Limb (tissue), 2 donors: ENCODE data around the gene SUSD3.

Experiments
- DNase-seq, 2 donors: peaks; one replicate each; pipeline ENCODE4 v3.0.0-alpha.2; 2016; ENCODE audit errors: extremely low spot score in 2 of 2

Gene SUSD3

DNA sequence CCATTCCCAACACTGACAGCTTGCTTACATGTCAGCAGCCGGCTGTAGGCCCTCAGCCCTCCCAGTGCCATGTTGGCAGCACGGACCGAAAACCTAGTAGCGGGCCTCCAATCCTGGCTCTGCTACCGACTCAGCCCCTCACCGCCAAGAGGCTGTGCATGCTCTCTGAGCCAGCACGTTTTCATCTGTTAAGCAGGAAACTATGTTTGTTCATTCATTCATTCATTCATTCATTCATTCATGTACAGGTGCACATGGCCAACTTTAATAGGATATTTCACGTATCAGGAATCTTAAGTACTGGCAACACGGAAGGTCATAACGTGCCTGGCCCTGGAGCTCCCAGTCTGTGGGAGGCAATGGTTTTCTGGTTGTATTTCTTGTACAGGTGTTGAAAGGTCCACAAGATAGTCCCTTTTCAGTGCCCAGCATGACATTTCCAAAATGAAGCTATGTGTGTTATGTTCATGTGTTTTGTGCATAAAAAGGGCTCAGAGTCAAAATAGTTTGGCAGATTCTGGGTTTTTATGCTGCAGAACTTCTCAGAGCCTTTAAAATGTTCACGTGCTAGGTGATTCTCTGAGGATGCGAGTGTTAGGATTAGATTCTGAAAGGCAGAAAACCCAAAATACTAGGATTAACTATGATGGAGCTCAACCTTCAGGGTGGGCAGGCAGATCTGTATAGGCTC is 17.7 kb downstream of the SUSD3 start:
- DNase-seq, result no peak

DNA sequence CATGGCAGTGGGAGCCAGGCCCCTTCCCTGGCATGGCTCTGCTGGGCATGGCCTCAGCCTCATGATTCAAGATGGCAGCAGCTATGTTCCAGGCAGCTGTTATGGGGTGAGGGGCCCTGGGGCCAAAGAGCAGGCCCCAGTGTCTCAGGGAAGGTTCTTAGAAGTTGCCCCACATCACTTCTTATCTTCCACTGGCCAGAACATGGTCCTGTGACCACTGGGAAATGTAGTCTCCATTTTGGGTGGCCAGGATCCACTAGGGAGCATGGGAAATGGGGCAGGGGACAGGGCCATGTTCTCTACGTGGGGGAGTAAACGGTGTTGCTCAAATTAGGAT is 18.3 kb downstream of the SUSD3 start:
- no peak for DNase-seq

DNA sequence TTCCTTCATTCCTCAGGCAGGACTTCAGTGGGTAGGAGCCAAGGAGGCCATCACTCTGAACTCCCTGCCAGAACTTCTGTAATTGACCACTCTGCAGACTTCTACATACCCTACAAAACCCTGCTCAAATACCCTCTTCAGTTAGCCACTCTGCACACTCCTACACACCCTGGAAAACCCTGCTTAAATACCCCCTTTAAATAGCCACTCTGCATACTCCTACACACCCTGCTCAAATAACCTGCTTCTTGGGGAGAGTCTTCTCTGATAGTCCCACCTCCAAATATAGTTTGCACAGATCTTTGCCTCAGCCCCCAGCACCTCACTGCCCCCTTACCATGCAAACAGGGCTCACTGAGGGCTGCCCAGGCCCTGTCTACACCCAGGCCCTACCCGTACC is 18.9 kb downstream of the SUSD3 start:
- no peak for DNase-seq

DNA sequence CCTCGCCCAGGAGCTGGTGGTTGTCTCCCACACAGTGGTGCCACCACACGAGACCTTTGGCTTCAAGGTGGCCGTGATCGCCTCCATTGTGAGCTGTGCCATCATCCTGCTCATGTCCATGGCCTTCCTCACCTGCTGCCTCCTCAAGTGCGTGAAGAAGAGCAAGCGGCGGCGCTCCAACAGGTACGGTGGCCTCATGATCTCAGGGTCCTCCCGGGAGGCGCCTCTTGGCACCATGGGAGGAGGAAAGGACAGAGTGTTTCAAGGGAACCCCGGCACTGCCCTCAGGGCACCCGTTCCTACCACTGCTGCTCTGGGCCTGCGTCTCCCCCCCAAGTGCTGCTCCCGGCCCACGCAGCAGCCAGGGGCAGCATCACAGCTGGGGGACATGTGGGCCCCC is 19.3 kb downstream of the SUSD3 start:
- DNase-seq, result no peak

DNA sequence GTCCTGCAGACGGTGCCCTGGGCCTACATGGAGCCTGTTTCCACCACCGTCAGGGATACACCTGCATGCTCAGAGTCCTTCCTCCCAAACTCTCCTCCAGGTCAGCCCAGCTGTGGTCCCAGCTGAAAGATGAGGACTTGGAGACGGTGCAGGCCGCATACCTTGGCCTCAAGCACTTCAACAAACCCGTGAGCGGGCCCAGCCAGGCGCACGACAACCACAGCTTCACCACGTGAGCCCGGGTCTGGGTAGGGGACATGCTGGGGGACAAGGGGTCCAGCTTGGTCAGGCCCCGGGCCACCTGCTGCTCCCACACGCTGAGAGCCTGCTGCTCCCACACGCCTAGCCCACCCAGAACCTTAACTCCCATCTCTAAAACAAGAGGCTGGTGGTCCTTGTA is 20.9 kb downstream of the SUSD3 start:
- peak in 1 of 2 donors; percentile 18 for DNase-seq

DNA sequence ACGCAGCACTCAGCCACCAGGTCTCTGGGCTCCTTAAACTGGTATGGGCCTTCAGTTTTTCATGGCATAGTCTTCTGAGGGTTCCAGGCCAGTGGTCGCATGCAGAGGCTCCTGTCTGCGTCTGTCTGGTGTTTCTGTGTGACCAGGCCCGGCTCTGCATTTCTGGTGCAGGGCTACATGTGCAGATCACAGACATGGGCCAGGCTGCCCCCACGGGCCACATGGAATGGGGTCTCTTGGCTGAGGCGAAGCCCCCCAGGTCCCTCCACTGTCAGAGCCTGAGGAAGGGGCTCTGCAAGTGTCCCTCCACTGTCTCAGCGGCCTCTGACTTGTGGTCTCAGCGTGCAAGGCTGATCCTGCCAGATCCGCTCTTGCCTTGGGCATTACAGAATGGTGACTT is 21.9 kb downstream of the SUSD3 start:
- peak in 1 of 2 donors; percentile 24 for DNase-seq

DNA sequence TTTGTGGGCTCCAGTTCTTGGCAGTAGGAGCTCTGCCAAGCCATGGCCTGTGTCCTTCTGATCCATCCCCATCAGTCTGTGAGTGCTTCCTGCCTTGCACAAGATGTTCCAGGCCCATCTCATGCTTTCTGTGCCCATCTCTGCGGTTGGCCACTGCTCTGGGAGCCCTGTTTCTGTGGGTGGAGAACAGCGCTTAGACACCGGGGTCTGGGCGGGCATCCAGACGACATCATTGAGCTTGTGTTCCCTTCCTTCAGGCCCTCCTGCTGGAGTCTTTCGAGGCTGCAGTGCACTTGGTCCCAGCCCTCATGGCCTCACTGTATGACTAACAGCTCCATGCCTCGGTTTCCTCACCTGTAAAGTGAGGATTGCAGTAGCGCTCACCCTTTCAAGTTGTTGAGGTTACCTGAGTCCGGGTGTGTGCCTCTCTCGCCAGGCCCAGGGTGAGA is 22.6 kb downstream of the SUSD3 start:
- peak in 1 of 2 donors; percentile 25 for DNase-seq

DNA sequence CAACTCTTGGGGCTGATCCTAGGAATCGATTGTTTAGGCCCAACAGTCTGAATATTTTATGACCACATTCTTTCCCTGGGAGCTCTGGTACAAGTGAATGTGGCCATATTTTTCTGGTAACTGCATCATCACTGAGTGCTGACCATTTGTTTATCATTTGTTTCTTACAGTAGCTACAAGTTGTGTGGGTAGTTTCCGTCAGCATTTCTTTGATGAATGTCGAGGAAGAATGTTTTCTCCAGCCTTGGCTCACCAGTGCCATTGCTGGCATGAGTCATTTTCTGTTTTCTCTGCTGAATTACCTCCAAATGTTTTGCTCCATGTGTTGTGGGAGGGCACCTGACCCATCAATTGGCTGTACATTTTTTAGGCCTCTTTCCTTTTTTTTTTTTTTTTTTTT is 23.4 kb downstream of the SUSD3 start:
- DNase-seq, result peak in 1 of 2 donors; percentile 8

DNA sequence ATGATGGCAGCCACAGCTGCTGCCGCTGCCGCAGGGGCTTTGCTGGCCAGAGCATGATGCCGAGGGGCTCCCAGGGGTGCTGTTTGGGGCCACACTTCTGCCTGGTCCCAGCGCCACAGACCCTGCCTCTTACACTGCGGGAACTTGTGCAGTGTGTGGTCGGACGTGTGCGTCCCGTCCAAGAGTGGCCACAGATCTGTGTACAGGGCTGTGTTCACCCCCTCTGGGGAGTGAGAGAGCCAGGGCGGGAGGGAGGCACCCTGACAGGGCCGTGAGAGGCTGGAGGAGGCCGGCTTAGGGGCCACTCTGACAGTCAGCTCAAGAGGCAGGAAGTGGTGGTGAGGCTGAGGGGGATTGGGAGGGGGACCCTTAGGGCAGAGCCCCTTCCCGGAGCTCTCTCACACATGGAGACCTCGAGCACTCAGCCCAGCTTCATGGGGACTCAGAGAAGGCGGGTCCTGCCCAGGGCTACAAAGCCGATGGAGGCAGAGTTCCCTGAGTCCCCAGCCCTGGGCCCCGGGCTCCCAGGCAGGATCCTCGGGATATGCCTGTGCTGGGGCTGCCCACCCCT is 24.4 kb downstream of the SUSD3 start:
- DNase-seq, result peak in 1 of 2 donors; percentile 41

DNA sequence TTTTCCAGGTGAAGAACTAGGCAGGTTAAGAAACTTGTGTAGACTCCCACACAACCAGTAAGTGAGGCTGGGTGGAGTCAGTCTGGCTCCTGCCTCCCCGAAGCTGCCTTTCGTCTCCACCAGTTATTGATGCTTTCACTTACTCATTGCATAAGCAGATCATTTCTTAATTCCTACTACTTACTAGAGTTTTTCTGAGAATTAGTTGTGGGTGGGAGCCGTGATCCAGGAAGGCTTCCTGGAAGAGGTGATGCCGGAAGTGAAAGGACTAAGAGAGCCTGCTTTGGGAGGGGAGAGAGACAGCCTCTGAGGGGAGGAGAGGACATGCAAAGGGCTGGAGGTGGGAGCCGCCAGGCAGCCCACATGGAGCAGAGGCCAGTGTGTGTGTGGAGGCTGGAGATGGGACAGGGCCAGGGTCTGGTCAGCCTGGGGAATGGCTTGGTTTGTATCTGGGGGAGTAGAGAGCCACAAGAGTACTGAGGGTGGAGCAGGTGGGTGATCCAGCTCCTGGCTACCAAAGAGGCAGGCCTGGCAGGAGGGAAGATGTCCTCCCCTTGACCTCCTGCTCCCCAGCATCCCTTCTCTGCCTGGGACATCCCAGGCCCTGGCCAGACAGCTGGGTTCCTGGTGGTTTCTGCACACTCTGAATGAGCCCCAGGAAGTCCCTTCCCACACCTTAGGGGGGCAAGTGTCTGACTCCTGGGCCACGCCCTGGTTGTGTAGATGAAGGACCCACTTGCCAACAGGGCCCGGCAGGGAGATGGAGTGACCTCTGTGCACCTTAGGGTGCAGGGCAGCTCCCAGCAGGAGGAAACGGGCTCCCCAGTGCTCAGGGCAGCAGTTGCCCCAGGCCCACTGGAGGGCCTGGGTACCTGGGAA is 25.3 kb downstream of the SUSD3 start:
- peak in 1 of 2 donors; percentile 22 for DNase-seq

DNA sequence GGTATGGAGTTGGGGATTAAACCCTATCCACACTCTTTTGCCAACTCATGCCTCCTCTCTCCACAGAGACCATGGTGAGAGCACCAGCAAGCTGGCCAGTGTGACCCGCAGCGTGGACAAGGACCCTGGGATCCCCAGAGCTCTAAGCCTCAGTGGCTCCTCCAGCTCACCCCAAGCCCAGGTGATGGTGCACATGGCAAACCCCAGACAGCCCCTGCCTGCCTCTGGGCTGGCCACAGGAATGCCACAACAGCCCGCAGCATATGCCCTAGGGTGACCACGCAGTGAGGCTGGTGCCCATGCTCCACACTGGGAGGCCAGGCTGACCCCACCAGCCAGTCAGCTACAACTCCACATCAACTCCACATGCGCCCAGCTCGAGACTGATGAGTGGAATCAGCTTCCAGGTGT is 26.0 kb downstream of the SUSD3 start:
- DNase-seq, result peak in 1 of 2 donors; percentile 16

DNA sequence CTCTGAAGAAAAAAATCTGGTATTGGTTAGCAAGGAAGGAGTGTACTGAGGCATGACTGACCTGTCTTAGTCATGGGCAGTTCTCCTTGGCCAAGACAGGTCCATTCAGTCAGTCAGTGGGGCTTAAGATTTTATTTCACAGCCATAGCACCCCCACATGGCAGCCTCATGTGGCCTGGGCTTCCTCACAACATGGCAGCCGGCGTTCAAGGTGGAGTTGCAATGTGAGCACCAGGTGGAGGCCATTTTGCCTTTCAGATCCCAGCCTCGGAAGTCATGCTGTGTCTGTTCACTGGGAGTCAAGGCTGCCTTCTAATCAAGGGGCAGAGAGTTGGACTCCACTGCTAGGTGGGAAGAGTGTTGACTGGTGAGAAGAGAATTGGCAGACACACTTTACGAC is 27.2 kb downstream of the SUSD3 start:
- DNase-seq, result peak in 1 of 2 donors; percentile 12

DNA sequence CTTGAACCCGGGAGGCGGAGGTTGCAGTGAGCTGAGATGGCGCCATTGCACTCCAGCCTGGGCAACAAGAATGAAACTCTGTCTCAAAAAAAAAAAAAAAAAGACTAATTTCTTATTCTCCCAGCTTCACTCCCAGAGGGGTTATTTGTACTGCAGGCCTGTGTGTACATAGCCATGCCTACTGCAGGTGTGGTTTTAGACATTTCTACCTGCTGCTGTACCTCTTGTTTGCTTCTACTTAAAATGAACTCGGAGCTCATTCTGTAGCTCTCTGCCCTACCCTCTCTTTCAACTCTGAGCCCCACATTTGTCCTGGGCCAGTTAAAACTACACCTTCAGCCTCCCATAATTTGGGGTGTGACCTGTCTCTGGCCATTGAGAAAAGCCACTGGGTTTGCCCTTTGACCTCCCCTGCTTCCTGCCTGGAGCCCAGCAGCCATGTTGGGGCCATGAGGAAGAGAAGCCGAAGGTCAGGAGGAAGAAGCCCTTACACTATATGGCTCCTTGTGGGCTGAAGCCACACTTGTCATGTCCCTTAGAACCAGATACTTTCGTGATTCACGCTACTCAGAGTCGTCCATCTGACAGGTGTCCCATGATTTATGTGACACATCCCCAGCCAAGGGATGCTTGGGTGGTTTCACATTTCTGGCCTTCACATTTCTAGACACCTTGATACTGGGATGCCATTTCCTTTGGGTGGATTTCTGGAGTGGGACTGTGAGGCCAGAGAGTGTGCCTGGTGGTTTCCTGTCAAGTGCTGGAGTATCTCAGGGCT is 28.1 kb downstream of the SUSD3 start:
- DNase-seq, result peak in 1 of 2 donors; percentile 10

DNA sequence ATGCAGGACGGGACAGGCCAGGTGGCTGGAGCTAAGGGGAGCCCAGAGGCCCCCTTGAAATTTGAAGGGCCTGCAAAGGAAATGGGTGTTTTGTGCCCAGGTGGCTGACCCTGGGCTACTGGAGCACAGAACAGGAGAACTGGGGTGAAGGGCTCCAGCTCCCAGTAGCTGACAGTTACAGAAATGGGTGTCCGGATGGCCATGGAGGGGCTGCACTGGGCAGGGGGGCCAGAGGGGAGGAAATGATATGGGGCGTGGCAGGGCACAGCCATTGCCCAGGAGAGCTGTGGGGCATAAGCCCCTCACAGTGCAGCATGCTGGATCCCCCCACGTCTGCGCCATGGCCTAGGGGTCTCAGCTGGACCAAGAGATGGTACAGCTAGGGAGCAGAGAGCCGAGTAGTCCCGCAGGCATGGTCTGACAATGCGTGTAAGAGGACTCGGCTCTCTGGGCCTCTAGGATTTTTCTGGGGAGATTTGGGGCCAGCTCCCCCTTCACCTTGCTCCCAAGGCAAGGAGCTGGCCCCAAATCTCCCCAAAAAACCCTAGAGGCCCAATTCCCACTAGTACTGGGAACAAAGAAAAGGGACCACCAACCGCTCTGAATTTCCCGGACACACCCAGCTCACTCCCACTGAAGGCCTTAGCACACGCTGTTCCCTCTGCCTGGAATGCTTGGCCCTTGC is 29.6 kb downstream of the SUSD3 start:
- peak in 1 of 2 donors; percentile 12 for DNase-seq

DNA sequence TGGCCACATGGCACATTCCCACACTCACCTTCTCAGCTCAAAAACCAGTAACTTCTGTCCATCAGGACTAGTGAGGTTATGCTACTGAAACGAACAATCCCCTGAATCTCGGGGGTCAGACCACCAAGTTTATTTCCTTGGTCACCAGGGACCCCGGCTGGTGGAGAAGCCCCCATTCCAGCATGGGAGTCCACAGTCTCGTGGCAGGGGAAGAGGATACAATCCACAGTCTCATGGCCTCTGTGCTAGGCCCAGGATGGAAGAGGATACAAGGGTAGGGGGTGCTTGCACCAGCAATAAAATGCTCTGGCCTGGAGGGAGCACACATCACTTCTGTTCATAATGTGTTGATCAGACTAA is 30.1 kb downstream of the SUSD3 start:
- DNase-seq, result peak in 1 of 2 donors; percentile 8

DNA sequence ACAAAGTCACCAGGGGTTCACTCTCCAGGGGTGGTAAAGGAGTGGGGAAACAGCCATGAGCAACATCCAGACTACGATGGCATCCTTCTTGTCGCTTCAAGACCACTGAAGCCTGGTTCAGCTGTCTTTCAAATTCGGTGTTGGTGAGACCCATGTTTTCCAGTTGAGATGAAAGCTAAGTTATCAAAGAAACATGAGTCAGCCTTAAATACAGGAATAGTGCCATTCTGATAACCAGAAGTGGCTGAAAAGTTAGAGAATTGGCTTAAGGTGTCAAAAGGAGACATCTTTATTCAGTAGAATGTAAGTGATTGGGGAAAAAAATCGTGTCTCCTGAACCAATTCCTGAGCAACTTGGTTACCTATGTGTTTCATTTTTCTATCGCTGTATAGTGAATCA is 30.5 kb downstream of the SUSD3 start:
- no peak for DNase-seq

DNA sequence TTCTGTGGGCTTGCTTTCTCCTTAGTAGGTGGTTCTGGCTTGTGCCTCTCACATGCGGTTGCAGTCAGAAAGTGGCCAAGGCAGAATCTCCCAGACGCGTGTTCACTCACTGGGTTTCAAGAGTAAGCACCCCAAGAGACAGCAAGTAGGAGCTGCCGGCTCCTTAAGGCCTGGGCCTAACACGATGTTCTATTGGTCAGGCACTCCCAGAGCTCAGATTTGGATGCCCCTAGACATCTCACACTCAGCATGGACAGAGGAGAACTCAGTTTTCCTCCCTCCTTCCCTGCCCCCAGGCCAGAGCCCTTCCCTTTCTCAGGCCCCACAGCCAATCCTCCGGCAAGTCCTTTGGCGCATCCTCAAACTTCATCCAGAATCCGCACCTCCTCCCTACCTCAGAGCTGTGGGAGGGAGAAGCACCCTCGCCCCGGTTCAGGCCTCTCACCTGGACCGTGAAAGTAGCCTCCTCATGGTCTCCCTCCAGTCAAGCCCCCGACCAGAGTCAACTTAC is 31.0 kb downstream of the SUSD3 start:
- peak in 1 of 2 donors; percentile 27 for DNase-seq

DNA sequence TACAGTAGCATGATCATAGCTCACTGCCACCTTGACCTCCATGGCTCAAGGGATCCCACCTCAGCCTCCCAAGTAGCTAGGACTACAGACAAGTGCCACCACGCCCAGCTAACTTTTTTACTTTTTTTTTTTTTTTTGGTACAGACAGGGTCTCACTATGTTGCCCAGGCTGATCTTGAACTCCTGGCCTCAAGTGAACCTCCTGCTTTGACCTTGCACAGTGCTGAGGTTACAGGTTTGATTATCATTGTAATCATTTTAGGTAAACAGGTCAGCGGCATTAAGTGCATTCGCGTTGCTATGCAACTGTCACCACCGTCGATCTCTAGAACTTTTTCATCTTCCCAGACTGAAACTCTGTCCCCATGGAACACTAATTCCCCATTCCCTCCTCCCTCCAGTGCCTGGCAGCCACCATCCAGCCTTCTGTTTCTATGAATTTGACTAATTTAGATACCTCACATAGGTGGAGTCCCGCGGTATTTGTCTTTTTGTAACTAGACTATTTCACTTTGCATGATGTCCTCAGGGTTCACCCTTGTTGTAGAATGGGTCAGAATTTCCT is 31.7 kb downstream of the SUSD3 start:
- DNase-seq, result peak in 1 of 2 donors; percentile 1

DNA sequence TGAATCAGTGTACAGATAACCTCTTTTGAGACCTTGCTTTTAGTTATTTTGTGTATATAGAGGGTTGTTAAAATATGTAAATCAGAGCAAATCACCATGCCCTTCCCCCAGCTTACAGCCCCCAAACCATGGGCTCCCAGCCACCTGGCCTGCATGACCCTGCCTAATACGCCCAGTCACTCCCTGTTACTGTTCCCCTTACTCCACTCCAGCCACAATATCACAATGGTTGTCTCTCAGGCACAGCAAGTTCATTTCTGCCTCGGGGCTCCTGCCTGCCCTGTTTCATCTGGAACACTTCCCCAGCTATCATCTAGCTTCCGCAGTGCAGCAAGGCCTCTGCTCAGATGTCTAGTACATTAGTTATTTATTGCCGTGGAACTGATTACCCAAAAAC is 32.6 kb downstream of the SUSD3 start:
- DNase-seq, result peak in 1 of 2 donors; percentile 13

DNA sequence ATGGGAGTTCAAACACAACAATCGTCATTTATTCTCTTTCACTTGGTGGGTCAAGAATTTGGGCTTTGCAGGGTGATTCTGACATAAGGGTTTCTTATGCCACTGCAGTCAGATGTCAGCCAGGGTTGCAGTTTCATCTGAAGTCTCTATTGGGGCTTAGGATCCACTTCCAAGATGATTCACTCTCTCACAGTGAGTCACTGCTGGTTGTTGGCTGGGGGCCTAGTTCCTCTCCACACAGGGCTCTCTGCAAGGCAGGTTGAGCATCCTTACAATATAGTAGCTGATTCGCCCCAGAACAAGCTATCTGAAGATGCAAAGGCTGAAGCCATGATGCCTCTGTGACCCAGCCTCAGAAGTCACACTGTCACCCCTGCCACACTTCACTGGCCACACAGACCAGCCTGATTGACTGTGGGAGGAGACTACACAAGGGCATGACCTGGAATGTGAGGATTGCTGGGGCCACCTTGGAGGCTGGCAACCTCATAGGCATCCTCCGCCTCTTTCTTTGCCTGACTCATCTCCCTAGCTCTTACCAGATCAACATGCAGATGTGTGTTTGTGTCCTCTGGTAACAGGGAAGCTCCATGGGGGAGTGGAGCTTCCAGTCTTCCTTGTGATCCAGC is 33.1 kb downstream of the SUSD3 start:
- DNase-seq, result peak in 1 of 2 donors; percentile 31
